Measurements from ENCODE around the gene CACNA2D2.

GRCh38 chr3:50337175-50337861, 166.1 kb downstream of the CACNA2D2 start:
- no peak for TF ChIP-seq CTCF (IDR thresholded peaks at IDR 0.05)
- TF ChIP-seq POLR2A (IDR thresholded peaks at IDR 0.05): peak; percentile 66 to 73
- no peak for TF ChIP-seq EP300 (IDR thresholded peaks at IDR 0.05)
- peak; percentile 93 for TF ChIP-seq POLR2AphosphoS5 (IDR thresholded peaks at IDR 0.05)
